MG63 (cell line): Measurements from ENCODE around the gene SLC2A11. TPM values are rescaled to one million over a fixed set of nuclear protein-coding genes. Genes with fewer than 3 reads are reported as not detected.
"Not testable (repeated sequence)": the region's sequence is repeated elsewhere in the genome, so short reads cannot be mapped to it uniquely, and the experiment has no call there.

Source experiments
- DNase-seq: peaks from one replicate; pipeline ENCODE4 v3.0.0-alpha.2; 2020
- H3K27me3 ChIP-seq: fragments of 250-450 bp; sonication (Bioruptor Pico); 2 replicates; pipeline ENCODE4 v1.5.1; 2020; ENCODE audit warnings: mild to moderate bottlenecking, moderate library complexity
- H3K36me3 ChIP-seq: fragments of 250-450 bp; sonication (Bioruptor Pico); 2 replicates; pipeline ENCODE4 v1.5.1; 2020; ENCODE audit warnings: mild to moderate bottlenecking, moderate library complexity
- H3K4me3 ChIP-seq: fragments of 250-450 bp; sonication (Bioruptor Pico); 2 replicates; pipeline ENCODE4 v1.5.1; 2020; ENCODE audit warnings: mild to moderate bottlenecking, moderate library complexity
- H3K9me3 ChIP-seq: fragments of 250-450 bp; sonication (Bioruptor Pico); 2 replicates; pipeline ENCODE4 v1.5.1; 2020; ENCODE audit warnings: mild to moderate bottlenecking, moderate library complexity
- total RNA-seq: library from RNA; depleted of rRNA; stranded (reverse); fragments of >200 nt; shearing (Covaris generic); gene quantifications from 2 replicates; pipeline ENCODE4 v1.2.3, GENCODE V29; 2014; ENCODE audit warnings: low replicate concordance

SLC2A11 gene
- total RNA-seq, 1 experiment from 2014 or later, result 0.30 TPM

DNA sequence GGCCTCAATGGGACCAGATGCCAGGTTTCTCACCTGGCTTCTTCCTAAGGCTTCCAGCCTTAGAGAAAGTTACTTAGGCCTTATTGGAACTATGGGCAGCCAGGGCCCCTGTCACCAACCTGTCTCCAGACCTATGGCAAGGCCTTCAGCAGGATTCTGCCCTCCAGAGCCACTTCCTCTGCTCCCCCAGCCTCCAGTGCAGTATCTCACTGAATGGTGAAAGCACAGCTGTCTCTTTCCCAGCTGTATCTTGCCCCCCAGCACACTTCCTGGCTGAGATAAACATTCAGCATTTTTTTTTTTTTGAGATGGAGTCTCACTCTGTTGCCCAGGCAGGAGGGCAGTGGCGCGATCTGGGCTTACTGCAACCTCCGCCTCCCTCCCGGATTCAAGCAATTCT lies 1.5 kb downstream of the SLC2A11 start:
- H3K9me3 ChIP-seq, result no peaks in the 10 kb centered on the region
- H3K27me3 ChIP-seq, result no peaks in the 10 kb centered on the region
- DNase-seq, result no peak
- H3K36me3 ChIP-seq, result no peaks in the 10 kb centered on the region
- H3K4me3 ChIP-seq, result no peak overlapping the region

DNA sequence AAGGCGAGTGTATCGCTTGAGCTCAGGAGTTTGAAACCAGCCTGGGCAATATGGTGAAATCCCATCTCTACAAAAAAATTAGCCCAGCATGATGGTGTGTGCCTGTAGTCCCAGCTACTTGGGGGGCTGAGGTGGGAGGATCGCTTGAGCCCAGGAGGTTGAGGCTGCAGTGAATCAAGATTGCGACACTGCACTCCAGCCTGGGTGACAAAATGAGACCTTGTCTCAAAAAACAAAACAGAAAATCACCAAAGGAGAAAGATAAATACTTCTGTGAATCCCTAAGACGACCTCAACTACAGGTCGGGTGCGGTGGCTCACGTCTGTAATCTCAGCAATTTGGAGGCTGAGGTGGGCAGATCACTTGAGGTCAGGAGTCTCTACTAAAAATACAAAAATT lies 2.5 kb downstream of the SLC2A11 start:
- H3K4me3 ChIP-seq, H3K36me3 ChIP-seq, H3K9me3 ChIP-seq, DNase-seq, H3K27me3 ChIP-seq: not testable (repeated sequence)

DNA sequence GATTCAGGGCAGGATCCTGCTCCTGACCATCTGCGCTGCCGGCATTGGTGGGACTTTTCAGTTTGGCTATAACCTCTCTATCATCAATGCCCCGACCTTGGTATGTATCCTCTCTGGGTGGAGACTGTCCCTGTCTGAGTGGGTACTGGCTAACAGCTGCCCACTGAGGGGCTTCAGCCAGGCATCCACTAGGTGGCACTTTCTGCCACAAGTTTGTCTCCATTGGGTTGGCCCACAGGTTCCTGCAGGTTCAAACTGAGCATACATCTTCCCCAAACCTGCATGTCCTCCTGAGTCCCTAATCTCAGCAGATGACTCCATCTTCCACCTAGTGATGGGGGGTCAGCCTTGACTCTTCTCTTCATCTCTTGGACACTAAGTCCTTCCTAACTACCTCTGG lies 4.4 kb downstream of the SLC2A11 start:
- DNase-seq, result peak; percentile 46
- H3K27me3 ChIP-seq, result no peaks in the 10 kb centered on the region
- no peak overlapping the region for H3K4me3 ChIP-seq
- no peaks in the 10 kb centered on the region for H3K9me3 ChIP-seq
- H3K36me3 ChIP-seq, result no peaks in the 10 kb centered on the region

DNA sequence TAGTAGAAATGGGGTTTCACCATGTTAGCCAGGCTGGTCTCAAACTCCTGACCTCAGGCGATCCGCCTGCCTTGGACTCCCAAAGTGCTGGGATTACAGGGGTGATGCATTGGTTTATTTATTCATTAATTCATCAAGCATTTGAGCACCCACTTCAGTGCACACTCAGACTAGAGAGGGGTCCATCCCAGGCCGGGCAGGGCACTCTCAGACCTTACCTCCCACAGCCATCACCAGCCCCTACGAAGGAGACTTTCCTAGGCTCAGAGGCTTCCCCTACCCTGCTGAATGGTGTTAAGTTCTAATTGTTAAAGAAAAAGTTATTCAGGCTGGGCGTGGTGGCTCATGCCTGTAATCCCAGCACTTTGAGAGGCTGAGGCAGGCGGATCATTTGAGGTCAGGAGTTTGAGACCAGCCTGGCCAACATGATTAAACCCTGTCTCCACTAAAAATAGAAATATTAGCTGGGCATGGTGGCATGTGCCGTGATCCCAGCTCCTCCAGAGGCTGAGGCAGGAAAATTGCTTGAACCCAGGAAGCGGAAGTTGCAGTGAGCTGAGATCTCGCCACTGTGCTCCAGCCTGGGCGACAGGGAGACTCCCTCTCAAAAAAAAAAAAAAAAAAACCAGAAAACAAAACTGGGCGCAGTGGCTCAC lies 7.0 kb downstream of the SLC2A11 start:
- not testable (repeated sequence) for H3K9me3 ChIP-seq, H3K4me3 ChIP-seq, H3K27me3 ChIP-seq, H3K36me3 ChIP-seq, DNase-seq

DNA sequence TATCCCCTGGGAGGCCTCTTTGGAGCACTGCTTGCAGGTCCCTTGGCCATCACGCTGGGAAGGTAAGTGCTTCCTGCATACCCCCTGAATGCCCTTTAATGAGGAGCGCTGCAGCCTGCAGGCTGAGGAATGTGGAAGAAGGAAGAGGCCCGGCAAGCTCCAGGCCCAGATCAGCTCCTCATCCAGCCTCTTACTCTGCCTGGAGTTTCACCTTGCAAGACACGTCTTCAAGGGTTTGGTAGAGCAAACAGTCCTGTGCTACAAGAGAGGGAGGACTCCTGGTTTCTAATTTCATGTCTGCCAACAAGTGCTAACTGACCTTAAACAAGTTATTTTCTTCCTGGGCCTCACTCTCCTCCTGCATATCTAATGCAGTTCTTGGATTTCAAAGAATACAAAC lies 10.9 kb downstream of the SLC2A11 start:
- H3K27me3 ChIP-seq, result no peaks in the 10 kb centered on the region
- DNase-seq, result no peak
- H3K4me3 ChIP-seq, result no peak overlapping the region
- no peaks in the 10 kb centered on the region for H3K36me3 ChIP-seq
- H3K9me3 ChIP-seq, result no peaks in the 10 kb centered on the region

DNA sequence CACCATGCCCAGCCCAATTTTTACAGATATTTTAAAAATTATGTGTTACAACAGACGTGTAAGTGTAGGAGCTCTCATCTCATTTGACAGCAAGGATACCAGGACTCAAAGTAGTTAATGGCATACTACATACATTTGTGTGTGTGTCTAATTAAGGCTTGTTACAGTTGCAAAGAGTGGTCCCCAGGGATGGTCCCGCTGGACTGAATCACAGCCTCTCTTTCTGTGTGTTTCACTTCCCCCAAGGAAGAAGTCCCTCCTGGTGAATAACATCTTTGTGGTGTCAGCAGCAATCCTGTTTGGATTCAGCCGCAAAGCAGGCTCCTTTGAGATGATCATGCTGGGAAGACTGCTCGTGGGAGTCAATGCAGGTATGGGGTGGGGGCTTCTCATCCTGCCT lies 17.2 kb downstream of the SLC2A11 start:
- Histone ChIP-seq H3K9me3 (no peaks in the 10 kb centered on the region), H3K36me3 (no peaks in the 10 kb centered on the region), H3K27me3 (no peaks in the 10 kb centered on the region), H3K4me3 (no peak overlapping the region)
- no peak for DNase-seq

DNA sequence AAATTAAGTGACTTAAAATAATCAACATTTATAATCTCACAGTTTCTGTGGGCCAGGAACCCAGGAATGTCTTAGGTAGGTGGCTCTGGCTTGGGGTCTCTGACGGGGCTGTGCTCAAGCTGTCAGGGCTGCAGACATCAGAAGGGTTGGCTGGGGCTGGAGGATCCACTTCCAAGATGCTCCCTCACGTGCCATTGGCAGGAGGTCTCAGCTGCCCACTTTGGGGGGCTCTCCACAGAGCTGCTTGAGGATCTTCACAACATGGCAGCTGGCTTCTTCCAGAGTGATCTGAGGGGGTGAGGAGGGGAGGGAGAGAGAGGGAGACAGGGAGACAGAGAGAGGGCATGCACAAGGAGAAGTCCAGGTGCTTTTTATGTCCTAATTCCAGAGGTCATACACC lies 18.1 kb downstream of the SLC2A11 start:
- DNase-seq, result no peak
- Histone ChIP-seq H3K27me3 (no peaks in the 10 kb centered on the region), H3K4me3 (no peak overlapping the region)

DNA sequence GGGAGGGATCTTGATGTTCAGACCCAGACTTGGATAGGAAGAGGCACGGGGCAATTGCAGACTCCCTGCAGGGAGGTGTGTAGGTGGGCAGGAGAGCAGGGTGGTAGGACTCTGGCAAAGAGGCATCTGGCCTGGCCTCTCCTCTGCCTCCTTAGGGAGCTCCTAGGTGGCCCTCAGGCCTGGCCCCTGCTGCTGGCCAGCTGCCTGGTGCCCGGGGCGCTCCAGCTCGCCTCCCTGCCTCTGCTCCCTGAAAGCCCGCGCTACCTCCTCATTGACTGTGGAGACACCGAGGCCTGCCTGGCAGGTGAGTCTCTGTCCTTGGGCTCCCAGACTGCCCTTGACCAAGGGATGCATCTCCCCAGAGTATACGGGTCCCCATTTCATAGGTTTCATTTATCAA lies 19.9 kb downstream of the SLC2A11 start:
- Histone ChIP-seq H3K36me3 (no peaks in the 10 kb centered on the region), H3K27me3 (no peaks in the 10 kb centered on the region), H3K4me3 (no peak overlapping the region), H3K9me3 (no peaks in the 10 kb centered on the region)
- no peak for DNase-seq

More for the DNA sequence above, 18.1 kb downstream of the SLC2A11 start:
- no peaks in the 10 kb centered on the region for H3K9me3 ChIP-seq
- H3K36me3 ChIP-seq, result no peaks in the 10 kb centered on the region

DNA sequence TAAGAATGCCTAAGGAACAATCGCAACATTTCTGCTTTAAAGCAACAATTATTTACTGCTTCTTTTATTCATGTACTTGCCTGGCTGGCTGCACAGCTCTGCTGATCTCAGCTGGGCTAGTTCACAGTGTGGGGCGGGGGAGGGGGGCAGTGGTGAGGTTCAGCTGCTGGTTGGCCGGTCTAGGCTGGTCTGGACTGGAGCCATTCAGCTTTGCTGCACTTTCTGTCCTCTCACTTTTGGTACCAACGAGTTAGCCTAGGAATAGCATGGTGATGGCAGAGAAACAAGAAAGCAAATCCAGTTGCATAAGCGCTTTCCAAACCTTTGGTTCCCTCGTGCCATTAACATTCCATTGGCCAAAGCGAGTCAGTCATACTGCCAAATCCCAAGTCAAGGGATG lies 20.5 kb downstream of the SLC2A11 start:
- no peaks in the 10 kb centered on the region for H3K36me3 ChIP-seq
- H3K9me3 ChIP-seq, result no peaks in the 10 kb centered on the region
- H3K27me3 ChIP-seq, result no peaks in the 10 kb centered on the region
- DNase-seq, result no peak
- H3K4me3 ChIP-seq, result no peak overlapping the region

DNA sequence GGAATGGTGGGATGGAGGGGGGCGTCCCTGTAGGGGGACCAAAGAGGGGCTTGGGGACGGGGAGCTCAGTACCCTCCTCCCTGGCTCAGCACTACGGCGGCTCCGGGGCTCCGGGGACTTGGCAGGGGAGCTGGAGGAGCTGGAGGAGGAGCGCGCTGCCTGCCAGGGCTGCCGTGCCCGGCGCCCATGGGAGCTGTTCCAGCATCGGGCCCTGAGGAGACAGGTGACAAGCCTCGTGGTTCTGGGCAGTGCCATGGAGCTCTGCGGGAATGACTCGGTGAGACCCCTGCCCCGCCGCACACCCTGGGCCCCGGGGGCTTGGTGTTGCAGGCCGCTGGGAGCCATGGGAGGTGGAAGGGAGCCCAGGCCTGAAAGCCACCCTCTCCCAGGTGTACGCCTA lies 24.7 kb downstream of the SLC2A11 start:
- Histone ChIP-seq H3K36me3 (no peaks in the 10 kb centered on the region), H3K27me3 (no peaks in the 10 kb centered on the region), H3K4me3 (no peak overlapping the region), H3K9me3 (peaks cover 3% of the 10 kb centered on the region; the same call in 1 of the 2 replicates)
- DNase-seq, result no peak

DNA sequence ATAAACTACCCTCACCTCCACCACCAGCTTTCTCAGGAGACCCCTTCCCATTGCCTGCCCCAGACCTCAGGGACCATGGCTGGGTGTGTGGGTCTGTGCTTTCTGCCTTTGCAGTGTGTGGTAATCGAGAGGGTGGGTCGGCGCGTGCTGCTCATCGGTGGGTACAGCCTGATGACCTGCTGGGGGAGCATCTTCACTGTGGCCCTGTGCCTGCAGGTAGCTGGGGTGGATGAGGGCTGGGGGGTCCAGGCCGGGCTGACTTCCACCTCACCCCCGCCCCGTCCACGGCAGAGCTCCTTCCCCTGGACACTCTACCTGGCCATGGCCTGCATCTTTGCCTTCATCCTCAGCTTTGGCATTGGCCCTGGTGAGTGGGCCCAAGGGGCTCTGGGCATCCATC lies 26.0 kb downstream of the SLC2A11 start:
- DNase-seq, result no peak
- H3K4me3 ChIP-seq, result no peak overlapping the region
- H3K9me3 ChIP-seq, result peaks cover 3% of the 10 kb centered on the region; the same call in 1 of the 2 replicates
- no peaks in the 10 kb centered on the region for H3K27me3 ChIP-seq
- H3K36me3 ChIP-seq, result no peaks in the 10 kb centered on the region

DNA sequence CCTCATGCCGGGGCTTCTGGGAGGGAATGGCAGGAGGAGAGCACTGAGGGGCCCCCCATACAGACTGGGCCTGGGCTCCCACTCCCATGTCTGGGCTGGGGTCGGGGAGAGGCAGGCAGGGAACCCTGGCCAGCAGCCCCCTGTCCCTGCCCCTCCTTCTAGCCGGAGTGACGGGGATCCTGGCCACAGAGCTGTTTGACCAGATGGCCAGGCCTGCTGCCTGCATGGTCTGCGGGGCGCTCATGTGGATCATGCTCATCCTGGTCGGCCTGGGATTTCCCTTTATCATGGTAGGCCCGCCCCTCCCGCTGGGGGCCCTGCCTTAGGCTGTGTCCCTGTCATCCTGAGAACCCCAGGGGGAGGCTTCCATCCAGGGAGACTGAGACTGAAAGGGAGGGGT lies 26.5 kb downstream of the SLC2A11 start:
- H3K36me3 ChIP-seq, result no peaks in the 10 kb centered on the region
- H3K9me3 ChIP-seq, result peaks cover 3% of the 10 kb centered on the region; the same call in 1 of the 2 replicates
- H3K4me3 ChIP-seq, result no peak overlapping the region
- DNase-seq, result no peak
- no peaks in the 10 kb centered on the region for H3K27me3 ChIP-seq

DNA sequence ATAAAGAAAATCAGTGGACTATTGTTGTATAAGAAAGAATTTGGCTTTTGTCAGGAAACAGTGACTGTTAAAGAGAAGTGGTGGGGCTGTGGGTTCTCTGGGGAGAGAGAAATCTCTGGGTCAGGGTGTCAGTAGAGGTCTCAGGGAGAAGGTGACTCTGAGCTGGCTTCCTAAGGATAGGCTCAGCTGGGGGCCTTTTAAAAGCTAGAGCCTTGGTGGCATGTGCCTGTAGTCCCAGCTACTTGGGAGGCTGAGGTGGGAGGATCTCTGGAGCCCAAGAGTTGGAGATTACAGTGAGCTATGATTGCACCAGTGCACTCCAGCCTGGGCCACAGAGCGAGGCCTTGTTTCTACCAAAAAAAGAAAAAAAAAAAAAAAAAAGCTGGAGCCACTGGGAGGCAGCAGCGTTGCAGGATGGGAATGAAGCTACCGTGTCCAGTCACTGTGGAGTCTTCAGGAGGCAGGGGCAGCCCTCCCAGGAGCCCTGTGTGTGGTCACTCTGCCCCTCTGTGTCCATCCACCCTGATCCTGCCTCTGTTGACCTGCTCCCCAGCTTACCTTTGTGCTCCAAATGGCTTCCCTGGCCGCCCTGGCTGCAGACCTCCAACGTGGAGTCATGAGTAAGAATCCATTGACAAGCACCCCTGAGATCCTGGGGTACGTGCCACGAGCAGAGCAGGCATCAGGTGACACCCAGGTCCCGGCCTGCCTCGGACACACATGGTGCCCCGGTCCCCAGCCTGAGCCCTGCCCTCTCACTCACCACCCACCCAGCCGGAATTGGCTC lies 31.1 kb downstream of the SLC2A11 start:
- H3K4me3 ChIP-seq, result no peak overlapping the region
- peaks cover 3% of the 10 kb centered on the region; the same call in 1 of the 2 replicates for H3K9me3 ChIP-seq
- no peaks in the 10 kb centered on the region for H3K27me3 ChIP-seq
- H3K36me3 ChIP-seq, result no peaks in the 10 kb centered on the region
- peak; percentile 16 for DNase-seq

DNA sequence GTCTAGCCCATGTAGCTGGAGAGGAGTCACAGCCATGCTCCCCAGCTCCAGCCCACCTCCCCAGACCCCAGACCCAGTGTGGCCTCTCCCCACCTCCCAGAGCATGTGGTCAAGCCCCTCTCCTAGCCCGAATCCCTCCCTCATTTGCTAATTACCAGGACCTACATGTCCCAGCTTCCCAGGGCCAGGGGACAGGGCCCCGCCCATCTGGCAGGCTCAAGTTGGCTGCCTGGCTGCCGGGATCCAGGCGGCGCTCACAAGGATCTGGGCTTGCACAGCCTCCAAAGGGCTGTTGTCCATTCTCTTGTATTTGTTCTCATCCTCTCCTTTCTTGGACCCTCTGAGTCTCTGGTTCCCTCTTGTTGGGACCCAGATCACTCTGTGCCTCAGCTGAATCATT lies 31.9 kb downstream of the SLC2A11 start:
- Histone ChIP-seq H3K36me3 (peaks cover under 1% of the 10 kb centered on the region), H3K4me3 (no peak overlapping the region), H3K9me3 (peaks cover 3% of the 10 kb centered on the region; the same call in 1 of the 2 replicates), H3K27me3 (no peaks in the 10 kb centered on the region)
- no peak for DNase-seq

DNA sequence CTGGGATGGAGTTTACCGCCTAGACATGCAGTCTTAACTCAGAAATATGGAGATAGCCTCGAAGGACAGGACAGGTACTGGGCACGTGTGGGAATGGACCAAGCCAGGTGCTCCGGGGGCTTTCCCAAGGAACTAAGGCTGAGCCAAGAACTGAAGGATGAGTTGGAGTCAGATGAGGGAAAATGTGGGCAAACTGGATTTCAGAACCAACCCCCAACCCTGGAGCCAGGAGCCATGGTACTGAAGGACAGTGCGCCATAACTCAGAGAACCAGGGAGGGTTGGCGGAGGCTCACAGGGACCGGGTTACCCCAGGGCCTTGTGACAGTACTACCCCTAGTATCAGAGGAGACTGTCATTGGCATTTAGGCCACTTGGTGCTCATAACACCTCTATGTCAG lies 34.1 kb downstream of the SLC2A11 start:
- Histone ChIP-seq H3K36me3 (peaks cover 22% of the 10 kb centered on the region), H3K27me3 (no peaks in the 10 kb centered on the region), H3K4me3 (no peak overlapping the region), H3K9me3 (no peaks in the 10 kb centered on the region)
- no peak for DNase-seq

DNA sequence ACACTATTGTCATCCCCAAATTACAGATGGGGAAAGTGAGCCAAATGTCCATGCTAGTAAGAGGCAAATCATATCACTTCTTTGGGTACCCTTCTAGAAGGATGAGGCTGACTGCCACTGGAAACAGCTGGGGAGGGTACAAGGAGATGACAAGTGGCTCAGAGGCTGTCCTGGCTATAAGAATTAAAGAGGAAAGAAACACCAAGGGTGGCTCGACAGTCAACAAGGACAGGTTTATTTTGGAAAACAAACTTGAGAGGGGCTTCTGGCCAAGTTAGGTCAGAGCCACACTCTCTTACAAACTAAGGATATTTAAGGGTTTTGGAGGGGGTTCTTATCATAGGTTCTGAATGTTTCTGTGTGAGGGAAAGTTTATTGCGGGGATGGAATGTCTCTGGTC lies 34.5 kb downstream of the SLC2A11 start:
- Histone ChIP-seq H3K36me3 (peaks cover 26% of the 10 kb centered on the region), H3K9me3 (no peaks in the 10 kb centered on the region), H3K27me3 (no peaks in the 10 kb centered on the region), H3K4me3 (no peak overlapping the region)
- DNase-seq, result no peak

DNA sequence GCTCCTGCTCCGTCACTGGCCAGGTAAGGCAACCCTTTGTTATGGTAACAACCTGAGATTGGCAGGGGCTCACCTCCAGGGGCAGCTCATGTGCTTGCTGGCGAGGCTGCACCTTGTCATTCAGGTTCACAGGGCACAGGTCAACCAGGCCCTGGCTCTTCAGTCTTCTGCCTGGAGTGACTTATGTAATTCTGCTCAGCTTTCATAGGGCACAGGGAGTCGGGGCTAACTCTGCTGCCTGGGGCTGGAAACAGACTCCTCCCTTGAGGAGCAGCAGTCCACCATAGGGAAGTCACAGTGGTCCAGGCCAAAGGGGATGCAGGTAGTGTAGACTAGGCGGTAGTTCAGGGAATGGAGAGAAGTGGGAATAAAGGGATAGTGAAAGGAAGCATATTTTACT lies 35.0 kb downstream of the SLC2A11 start:
- DNase-seq, result no peak
- no peaks in the 10 kb centered on the region for H3K9me3 ChIP-seq
- H3K36me3 ChIP-seq, result peaks cover 29% of the 10 kb centered on the region
- no peak overlapping the region for H3K4me3 ChIP-seq
- no peaks in the 10 kb centered on the region for H3K27me3 ChIP-seq
